ENCODE data around the gene KDM3B. TPM values are rescaled to one million over a fixed set of nuclear protein-coding genes. Genes with fewer than 3 reads are reported as not detected.

The KDM3B gene
- total and polyA plus RNA-seq, 2 of the 8 experiments (the other 6 are each of a cell fraction or from before 2014, with no cell fraction given), result 27.1 to 78.1 TPM

DNA sequence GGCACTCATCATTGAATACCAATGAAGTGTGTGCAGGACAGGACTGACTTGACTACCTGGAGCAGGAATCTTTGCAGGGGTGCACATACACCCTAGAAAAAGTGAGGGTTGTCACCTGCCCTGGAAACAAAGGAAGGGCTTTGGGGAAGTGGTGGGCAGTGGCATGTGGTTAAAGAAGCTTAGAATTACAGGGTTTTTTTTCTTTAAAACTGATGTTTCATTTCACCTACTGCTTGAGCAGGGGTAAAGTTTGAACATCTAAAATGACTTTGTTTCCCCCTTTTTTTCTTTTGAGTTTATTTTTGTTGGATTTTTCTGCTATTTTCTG is 2.0 kb upstream of the KDM3B start (continued):
- TF ChIP-seq, protein P1, sequence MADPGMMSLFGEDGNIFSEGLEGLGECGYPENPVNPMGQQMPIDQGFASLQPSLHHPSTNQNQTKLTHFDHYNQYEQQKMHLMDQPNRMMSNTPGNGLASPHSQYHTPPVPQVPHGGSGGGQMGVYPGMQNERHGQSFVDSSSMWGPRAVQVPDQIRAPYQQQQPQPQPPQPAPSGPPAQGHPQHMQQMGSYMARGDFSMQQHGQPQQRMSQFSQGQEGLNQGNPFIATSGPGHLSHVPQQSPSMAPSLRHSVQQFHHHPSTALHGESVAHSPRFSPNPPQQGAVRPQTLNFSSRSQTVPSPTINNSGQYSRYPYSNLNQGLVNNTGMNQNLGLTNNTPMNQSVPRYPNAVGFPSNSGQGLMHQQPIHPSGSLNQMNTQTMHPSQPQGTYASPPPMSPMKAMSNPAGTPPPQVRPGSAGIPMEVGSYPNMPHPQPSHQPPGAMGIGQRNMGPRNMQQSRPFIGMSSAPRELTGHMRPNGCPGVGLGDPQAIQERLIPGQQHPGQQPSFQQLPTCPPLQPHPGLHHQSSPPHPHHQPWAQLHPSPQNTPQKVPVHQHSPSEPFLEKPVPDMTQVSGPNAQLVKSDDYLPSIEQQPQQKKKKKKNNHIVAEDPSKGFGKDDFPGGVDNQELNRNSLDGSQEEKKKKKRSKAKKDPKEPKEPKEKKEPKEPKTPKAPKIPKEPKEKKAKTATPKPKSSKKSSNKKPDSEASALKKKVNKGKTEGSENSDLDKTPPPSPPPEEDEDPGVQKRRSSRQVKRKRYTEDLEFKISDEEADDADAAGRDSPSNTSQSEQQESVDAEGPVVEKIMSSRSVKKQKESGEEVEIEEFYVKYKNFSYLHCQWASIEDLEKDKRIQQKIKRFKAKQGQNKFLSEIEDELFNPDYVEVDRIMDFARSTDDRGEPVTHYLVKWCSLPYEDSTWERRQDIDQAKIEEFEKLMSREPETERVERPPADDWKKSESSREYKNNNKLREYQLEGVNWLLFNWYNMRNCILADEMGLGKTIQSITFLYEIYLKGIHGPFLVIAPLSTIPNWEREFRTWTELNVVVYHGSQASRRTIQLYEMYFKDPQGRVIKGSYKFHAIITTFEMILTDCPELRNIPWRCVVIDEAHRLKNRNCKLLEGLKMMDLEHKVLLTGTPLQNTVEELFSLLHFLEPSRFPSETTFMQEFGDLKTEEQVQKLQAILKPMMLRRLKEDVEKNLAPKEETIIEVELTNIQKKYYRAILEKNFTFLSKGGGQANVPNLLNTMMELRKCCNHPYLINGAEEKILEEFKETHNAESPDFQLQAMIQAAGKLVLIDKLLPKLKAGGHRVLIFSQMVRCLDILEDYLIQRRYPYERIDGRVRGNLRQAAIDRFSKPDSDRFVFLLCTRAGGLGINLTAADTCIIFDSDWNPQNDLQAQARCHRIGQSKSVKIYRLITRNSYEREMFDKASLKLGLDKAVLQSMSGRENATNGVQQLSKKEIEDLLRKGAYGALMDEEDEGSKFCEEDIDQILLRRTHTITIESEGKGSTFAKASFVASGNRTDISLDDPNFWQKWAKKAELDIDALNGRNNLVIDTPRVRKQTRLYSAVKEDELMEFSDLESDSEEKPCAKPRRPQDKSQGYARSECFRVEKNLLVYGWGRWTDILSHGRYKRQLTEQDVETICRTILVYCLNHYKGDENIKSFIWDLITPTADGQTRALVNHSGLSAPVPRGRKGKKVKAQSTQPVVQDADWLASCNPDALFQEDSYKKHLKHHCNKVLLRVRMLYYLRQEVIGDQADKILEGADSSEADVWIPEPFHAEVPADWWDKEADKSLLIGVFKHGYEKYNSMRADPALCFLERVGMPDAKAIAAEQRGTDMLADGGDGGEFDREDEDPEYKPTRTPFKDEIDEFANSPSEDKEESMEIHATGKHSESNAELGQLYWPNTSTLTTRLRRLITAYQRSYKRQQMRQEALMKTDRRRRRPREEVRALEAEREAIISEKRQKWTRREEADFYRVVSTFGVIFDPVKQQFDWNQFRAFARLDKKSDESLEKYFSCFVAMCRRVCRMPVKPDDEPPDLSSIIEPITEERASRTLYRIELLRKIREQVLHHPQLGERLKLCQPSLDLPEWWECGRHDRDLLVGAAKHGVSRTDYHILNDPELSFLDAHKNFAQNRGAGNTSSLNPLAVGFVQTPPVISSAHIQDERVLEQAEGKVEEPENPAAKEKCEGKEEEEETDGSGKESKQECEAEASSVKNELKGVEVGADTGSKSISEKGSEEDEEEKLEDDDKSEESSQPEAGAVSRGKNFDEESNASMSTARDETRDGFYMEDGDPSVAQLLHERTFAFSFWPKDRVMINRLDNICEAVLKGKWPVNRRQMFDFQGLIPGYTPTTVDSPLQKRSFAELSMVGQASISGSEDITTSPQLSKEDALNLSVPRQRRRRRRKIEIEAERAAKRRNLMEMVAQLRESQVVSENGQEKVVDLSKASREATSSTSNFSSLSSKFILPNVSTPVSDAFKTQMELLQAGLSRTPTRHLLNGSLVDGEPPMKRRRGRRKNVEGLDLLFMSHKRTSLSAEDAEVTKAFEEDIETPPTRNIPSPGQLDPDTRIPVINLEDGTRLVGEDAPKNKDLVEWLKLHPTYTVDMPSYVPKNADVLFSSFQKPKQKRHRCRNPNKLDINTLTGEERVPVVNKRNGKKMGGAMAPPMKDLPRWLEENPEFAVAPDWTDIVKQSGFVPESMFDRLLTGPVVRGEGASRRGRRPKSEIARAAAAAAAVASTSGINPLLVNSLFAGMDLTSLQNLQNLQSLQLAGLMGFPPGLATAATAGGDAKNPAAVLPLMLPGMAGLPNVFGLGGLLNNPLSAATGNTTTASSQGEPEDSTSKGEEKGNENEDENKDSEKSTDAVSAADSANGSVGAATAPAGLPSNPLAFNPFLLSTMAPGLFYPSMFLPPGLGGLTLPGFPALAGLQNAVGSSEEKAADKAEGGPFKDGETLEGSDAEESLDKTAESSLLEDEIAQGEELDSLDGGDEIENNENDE (IDR thresholded peaks at IDR 0.05; ENCODE audit: insufficient replicate concordance, low read length), result no peak
- TF ChIP-seq EP300 (IDR thresholded peaks at IDR 0.05; ENCODE audit: borderline replicate concordance in 1 of 2, low read depth in 2 of 2, low read length in 2 of 2), result no peak
- no peak for TF ChIP-seq CBX8 (IDR thresholded peaks at IDR 0.05; ENCODE audit: borderline replicate concordance, low read depth, low read length)
- TF ChIP-seq KDM4A (IDR thresholded peaks at IDR 0.05; ENCODE audit: low read depth, low read length, severe bottlenecking), result no peak
- no peak for TF ChIP-seq TAF7 (optimal IDR thresholded peaks at IDR 0.05; ENCODE audit: borderline replicate concordance, low read depth, low read length)
- no peak for TF ChIP-seq SIRT6 (IDR thresholded peaks at IDR 0.05; ENCODE audit: low read length)
- no peak for TF ChIP-seq GTF2F1 (IDR thresholded peaks at IDR 0.05; ENCODE audit: borderline replicate concordance, low read depth, low read length)
- TF ChIP-seq RBBP5 (IDR thresholded peaks at IDR 0.05; ENCODE audit: borderline replicate concordance, low read depth, low read length), result no peak
- no peak for TF ChIP-seq FOSL1 (IDR thresholded peaks at IDR 0.05; ENCODE audit: insufficient read depth, low read depth, low read length)
- TF ChIP-seq TAF1 (IDR thresholded peaks at IDR 0.05; ENCODE audit: low read depth, low read length), result no peak
- no peak for TF ChIP-seq HDAC6 (IDR thresholded peaks at IDR 0.05; ENCODE audit: low read depth, low read length)
- TF ChIP-seq POLR2AphosphoS5 (IDR thresholded peaks at IDR 0.05; ENCODE audit: low read depth, low read length), result no peak

All from H1 (cell line).